IgD-negative memory B cell (primary cell): ENCODE measurements around the gene ZNF135. TPM values are rescaled to one million over a fixed set of nuclear protein-coding genes. Genes with fewer than 3 reads are reported as not detected.

Experiments
- H3K27ac Mint-ChIP-seq, 3 donors: one replicate each; pipeline ENCODE4 v1.8.0; 2020 to 2022; ENCODE audit warnings: mild to moderate bottlenecking in 3 of 3, mixed read lengths in 3 of 3, moderate library complexity in 1 of 3
- H3K27me3 Mint-ChIP-seq: one replicate; pipeline ENCODE4 v1.8.0; 2021; ENCODE audit warnings: mixed read lengths
- H3K36me3 Mint-ChIP-seq: one replicate; pipeline ENCODE4 v1.8.0; 2020; ENCODE audit warnings: mild to moderate bottlenecking, mixed read lengths
- H3K4me1 Mint-ChIP-seq, 3 donors: one replicate each; pipeline ENCODE4 v1.8.0; 2020 to 2022; ENCODE audit warnings: mixed read lengths in 3 of 3, mild to moderate bottlenecking in 1 of 3
- H3K4me3 Mint-ChIP-seq, 4 donors: one replicate each; pipeline ENCODE4 v1.8.0; 2020 to 2022; ENCODE audit warnings: mild to moderate bottlenecking in 4 of 4, mixed read lengths in 4 of 4, moderate library complexity in 3 of 4
- H3K9me3 Mint-ChIP-seq, 3 donors: one replicate each; pipeline ENCODE4 v1.8.0; 2020 to 2021; ENCODE audit warnings: mixed read lengths in 3 of 3, mild to moderate bottlenecking in 1 of 3
- polyA plus RNA-seq: library from polyadenylated mRNA; unstranded; fragments of 300-500 nt; fragmentation: Illumina TruSeq; gene quantifications from one replicate; pipeline ENCODE4 v1.2.3, GENCODE V29; 2021

ZNF135 gene
- 1.0 TPM for polyA plus RNA-seq

DNA sequence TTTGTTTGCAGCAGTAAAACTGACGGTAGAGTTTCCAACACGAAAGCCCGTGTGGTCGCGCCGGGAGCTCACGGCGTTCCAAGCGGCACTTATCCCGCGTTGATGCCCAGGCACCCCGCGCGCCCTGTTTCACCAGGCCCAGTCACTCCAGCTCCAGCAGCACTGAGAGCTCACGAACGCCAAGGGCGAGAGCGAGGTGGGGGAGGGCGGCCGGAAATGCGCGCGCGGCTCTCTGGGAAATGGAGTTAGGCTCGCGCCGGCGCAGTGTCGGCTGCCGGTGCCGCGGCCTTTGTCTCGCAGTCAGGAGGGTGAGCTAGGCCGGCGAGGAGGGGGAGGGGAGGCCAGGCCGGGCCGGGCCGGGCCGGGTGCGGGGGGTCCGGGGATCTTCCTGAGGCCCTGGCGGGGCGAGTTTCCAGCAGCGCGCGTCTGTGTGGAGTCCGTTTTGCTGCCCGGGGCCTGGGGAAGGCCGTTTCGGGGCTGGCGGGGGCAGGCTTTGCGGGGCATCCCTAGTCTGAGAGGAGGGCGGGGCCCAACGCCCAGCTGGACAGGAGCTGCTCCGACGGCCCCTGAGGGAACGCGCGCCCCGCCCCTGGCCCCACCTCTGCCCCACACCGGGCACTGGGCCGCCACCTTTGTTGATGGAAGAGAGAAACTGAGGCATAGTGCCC lies at the start of gene ZNF135:
TSS of gene ZNF135 (plus strand) at position 280 of the 668 bp plus-strand sequence. CDS start 721 bp downstream, outside the sequence.
- Mint-ChIP-seq H3K27ac (peak within 1 kb of the TSS in 2 of 3 donors; percentile 28 to 40), H3K36me3 (peaks cover 5% of the 10 kb centered on the region), H3K9me3 (peaks cover 8 to 25% (median 22%) of the 10 kb centered on the region in 3 donors), H3K4me1 (peaks cover 0 to 3% (median 2%) of the 10 kb centered on the region in 3 donors), H3K27me3 (peaks cover 21% of the 10 kb centered on the region), H3K4me3 (peak within 1 kb of the TSS; percentile 47 to 91 (median 70))

DNA sequence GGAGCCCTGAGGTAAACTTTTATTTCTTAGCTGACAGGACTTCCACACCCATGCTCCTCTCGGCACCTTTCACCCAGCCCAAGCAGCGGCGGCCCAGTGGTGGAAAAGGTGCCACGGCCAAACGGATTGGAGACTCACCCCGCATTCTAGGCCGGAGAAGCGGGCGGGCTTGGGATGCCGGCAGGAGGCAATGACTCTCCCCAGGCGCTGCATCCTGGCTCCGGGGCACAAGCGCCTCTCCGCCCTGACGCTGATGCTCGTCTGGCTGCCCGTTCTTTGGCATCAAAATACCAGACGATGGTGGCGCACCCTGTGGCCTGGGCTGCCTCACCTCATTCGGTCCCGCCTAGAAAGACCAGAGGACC lies 49.8 kb upstream of the ZNF135 start:
- H3K4me1 Mint-ChIP-seq: peaks cover 2 to 6% (median 5%) of the 10 kb centered on the region in 3 donors
- H3K4me3 Mint-ChIP-seq: peak overlapping the region in 1 of 4 donors; percentile 61
- peaks cover 17 to 56% (median 45%) of the 10 kb centered on the region in 3 donors for H3K9me3 Mint-ChIP-seq
- peaks cover 3% of the 10 kb centered on the region for H3K27me3 Mint-ChIP-seq
- peaks cover 14% of the 10 kb centered on the region for H3K36me3 Mint-ChIP-seq
- H3K27ac Mint-ChIP-seq: peak overlapping the region in 1 of 3 donors; percentile 76

DNA sequence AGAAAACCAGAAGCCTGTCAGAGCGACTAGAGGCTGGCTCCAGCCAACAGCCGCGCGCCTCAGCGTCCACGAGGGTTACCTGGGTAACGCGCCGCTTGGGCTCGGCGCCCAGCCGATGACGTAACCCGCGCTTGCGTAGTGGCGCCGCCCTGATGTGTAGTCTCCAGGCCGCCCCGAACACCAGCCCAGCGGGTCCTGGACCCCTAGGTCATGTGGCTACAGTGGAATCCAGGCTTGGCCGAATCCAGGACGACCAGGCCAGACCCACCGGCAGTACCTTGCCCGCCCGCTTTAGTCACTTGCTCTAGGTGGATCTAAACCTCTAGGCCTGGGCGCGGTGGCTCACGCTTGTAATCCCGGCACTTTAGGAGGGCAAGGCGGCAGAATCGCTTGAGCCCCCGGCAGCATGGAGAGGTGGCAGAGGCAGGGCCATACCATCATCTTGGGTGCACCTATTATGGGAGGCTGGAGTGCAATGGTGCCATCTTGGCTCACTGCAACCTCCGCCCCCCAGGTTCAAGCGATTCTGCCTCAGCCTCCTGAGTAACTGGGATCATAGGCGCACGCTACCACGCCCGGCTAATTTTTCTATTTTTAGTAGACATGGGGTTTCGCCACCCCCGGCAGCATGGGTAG lies 49.3 kb upstream of the ZNF135 start:
- Mint-ChIP-seq H3K4me1 (peaks cover 0 to under 1% (median 0%) of the 10 kb centered on the region in 3 donors), H3K4me3 (peak overlapping the region; percentile 49 to 66 (median 59)), H3K36me3 (peaks cover 10% of the 10 kb centered on the region), H3K9me3 (peaks cover 13 to 52% (median 40%) of the 10 kb centered on the region in 3 donors), H3K27ac (no peak overlapping the region), H3K27me3 (peaks cover 3% of the 10 kb centered on the region)

DNA sequence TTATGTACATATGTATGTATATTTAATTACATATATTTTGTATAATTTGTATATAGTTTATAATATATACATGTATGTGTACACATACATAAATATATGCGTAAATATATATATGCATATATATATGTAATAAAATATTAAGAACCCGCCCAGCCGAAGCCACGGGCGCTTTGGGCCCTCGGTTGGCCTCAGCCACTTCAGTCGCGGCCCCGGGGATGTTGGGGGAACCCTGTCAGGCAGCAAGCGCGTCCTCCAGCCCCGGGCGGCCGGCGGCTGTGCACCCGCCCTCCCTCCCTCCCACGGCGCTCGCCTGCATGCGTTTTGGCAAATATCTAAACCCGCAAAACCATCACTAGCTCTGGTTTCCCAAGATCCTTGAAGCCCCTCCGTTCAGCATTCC lies 48.6 kb upstream of the ZNF135 start:
- peaks cover 5% of the 10 kb centered on the region for H3K36me3 Mint-ChIP-seq
- H3K27me3 Mint-ChIP-seq: peaks cover 3% of the 10 kb centered on the region
- peaks cover 13 to 45% (median 34%) of the 10 kb centered on the region in 3 donors for H3K9me3 Mint-ChIP-seq
- no peak overlapping the region for H3K27ac Mint-ChIP-seq
- H3K4me3 Mint-ChIP-seq: peak overlapping the region in 2 of 4 donors; percentile 67 to 79
- no peaks in the 10 kb centered on the region for H3K4me1 Mint-ChIP-seq

DNA sequence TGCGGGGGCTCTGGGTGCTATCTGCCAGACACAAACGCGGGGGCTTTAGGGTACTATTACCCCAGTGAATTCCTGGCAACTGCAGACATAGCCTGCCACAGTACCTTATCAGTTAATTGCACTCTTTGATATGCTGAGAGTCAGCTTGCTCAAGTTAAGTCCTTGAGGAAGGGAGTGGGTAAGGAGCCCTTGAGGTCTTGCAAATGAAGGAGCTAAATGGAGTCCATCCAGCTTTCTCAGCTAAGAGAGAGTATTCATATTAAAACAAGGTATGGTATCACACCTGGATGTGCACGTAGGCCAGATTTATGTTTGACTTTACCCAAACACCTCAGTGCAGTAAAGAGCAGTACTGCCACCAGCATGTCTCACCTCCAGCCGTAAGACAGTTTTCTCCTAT lies 44.9 kb upstream of the ZNF135 start:
- Mint-ChIP-seq H3K4me1 (no peaks in the 10 kb centered on the region), H3K27me3 (peaks cover 3% of the 10 kb centered on the region), H3K27ac (no peak overlapping the region), H3K36me3 (no peaks in the 10 kb centered on the region), H3K4me3 (no peak overlapping the region), H3K9me3 (peaks cover 3 to 34% (median 11%) of the 10 kb centered on the region in 3 donors)

DNA sequence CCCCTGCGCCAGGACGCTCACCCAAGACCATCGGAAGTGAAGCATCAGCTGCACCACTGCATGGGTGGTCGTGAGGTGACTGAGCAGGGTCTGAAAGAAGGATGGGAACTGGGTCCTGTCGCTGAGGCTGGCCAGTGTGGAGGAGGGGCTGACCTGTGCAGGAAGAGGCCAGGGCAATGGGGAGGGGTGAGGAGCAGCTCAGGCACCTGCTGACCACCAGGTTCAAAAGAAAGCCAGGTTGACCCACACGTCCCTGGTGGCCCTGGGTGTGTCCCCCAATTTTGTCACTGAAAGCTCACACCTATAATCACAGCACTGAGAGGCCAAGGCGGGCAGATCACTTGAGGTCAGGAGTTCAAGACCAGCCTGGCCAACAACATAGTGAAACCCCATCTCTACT lies 39.0 kb upstream of the ZNF135 start:
- Mint-ChIP-seq H3K9me3 (peaks cover 2 to 20% (median 10%) of the 10 kb centered on the region in 3 donors), H3K27me3 (no peaks in the 10 kb centered on the region), H3K4me3 (no peak overlapping the region)

DNA sequence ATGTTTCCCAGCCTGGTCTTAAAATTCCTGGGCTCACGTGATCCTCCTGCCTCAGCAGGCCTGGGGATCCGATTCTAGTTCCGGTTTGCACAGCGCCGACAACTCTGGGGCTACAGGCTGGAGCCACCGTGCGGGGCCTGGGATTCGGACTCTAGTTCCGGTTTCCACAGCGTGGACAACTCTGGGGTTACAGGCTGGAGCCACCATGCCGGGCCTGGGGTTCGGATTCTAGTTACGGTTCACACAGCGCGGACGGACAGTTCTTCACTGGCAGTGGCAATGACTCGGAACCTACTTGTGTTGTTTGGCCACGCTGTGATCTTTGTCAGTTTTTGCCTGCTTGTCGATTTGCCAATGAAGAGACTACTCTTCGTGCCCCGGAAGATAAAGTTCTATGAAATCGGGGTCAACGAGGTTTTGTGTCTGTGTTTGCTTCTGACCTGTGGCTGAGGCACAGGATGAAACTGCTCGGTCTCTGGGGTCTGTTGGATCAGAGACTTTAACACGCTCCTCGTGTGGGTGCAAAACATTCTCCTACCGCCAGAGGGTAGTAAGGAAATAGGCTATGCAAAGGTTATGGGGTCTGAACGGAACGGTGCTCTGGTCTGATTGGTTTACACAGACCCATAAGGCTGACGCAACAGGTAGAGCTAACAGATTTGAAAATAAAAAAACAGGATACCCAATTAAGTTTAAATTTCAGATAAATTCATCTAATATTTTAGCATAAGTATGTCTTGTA lies 37.4 kb upstream of the ZNF135 start:
- peaks cover 2 to 19% (median 18%) of the 10 kb centered on the region in 3 donors for H3K9me3 Mint-ChIP-seq

More for the DNA sequence above, 39.0 kb upstream of the ZNF135 start:
- Mint-ChIP-seq H3K36me3 (peaks cover 2% of the 10 kb centered on the region), H3K4me1 (no peaks in the 10 kb centered on the region), H3K27ac (no peak overlapping the region)

DNA sequence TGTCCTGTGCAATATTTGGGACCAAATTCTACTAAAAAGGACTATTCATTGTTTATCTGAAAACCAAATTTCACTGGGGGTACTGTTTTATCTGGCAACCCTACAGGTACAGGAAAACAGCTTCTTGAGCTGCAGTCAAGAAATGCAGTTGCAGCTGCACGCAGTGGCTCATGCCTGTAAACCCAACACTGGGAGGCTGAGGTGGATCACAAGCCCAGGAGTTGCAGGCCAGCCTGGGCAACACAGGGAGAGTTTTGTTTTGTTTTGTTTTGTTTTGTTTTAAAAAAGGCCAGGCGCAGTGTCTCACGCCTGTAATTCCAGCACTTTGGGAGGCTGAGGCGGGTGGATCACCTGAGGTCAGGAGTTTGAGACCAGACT lies 36.8 kb upstream of the ZNF135 start:
- H3K36me3 Mint-ChIP-seq: peaks cover 2% of the 10 kb centered on the region
- no peaks in the 10 kb centered on the region for H3K27me3 Mint-ChIP-seq
- H3K27ac Mint-ChIP-seq: no peak overlapping the region
- H3K4me1 Mint-ChIP-seq: no peaks in the 10 kb centered on the region
- peaks cover 0 to 21% (median 19%) of the 10 kb centered on the region in 3 donors for H3K9me3 Mint-ChIP-seq
- no peak overlapping the region for H3K4me3 Mint-ChIP-seq

More for the DNA sequence above, 37.4 kb upstream of the ZNF135 start:
- Mint-ChIP-seq H3K27me3 (no peaks in the 10 kb centered on the region), H3K27ac (no peak overlapping the region), H3K4me3 (no peak overlapping the region), H3K4me1 (no peaks in the 10 kb centered on the region), H3K36me3 (peaks cover 2% of the 10 kb centered on the region)

DNA sequence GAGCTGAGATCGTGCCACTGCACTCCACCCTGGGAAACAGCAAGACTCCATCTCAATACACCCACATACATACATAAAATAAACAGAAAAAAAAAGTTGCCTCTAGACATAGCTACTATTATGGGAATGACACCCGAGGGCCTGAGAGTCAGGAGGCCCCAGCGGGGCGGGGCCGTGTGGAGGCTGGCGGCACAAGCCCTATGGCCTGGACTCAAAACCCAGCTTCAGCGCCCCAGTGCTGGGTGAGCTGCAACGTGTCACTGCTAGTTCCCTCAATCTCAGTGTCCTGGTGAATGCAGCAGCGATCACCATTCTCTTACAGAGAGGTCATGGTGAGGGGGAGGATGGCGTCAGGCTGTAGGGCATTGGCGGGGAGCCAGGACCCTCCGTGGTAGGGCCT lies 34.4 kb upstream of the ZNF135 start:
- Mint-ChIP-seq H3K4me1 (no peaks in the 10 kb centered on the region), H3K4me3 (no peak overlapping the region), H3K27ac (no peak overlapping the region), H3K36me3 (no peaks in the 10 kb centered on the region), H3K27me3 (peaks cover 2% of the 10 kb centered on the region), H3K9me3 (peaks cover 2 to 23% (median 23%) of the 10 kb centered on the region in 3 donors)

DNA sequence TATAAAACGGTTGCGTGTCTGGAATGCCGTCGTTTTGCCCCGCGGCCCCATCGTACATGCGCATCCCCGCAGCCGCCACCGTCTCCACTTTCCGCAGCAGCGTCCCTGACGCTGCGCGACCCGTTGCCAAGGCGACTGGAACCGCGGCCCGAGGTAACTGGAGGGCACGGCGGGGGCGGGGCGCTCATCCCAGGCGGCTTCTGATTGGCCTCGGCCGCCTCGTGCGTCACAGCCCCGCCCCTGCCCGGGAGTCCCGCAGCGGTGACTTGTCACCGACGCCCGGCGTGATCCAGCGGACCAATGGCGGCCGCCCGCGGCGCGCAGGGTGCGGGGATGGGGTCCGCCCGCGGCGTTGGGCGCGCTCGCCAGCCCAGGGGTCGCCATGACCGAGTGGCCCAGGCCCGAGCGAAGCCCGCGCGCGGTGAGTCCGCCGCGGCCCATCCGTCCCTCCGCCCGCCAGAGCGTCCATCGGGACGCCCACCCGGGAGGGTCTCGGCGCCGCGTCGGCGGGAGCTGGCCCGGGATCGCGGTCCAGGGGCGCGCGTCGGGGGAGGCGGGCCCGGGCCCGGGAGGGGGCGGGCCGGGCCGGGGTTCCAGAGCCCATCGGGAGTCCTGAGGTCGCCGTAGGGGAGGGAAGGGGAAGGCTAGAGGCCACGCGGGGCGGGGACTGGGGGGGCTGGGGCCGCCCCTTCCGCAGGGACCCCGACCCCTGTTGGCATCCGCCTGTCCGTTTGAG lies 25.2 kb upstream of the ZNF135 start, which contains the start of gene ZSCAN1:
TSS of gene ZSCAN1 (plus strand) at position 285 of the 736 bp plus-strand sequence. CDS start 3,812 bp downstream, outside the sequence.
- H3K27ac Mint-ChIP-seq: no peak within 1 kb of the TSS
- H3K4me1 Mint-ChIP-seq: peaks cover 0 to 1% (median 0%) of the 10 kb centered on the region in 3 donors
- peaks cover 8 to 26% (median 14%) of the 10 kb centered on the region in 3 donors for H3K9me3 Mint-ChIP-seq
- peak within 1 kb of the TSS in 2 of 4 donors; percentile 39 to 43 for H3K4me3 Mint-ChIP-seq
- H3K36me3 Mint-ChIP-seq: no peaks in the 10 kb centered on the region
- peaks cover 22% of the 10 kb centered on the region for H3K27me3 Mint-ChIP-seq

DNA sequence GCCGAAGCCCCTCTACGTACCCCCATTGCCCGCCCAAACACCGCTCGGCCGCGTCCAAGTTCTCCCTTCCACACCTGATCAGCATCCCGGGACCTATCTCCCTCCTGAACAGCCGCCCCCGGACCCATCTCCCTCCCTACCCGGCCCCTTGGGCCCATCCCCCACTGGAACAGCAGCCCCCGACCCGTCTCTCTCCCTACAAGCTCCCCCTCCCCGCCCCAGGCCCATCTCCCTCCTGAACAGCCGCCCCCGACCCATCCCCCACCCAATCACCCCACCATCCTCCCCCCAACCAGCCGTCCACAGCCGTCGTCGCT lies 24.6 kb upstream of the ZNF135 start:
- H3K27me3 Mint-ChIP-seq: peaks cover 22% of the 10 kb centered on the region
- H3K9me3 Mint-ChIP-seq: peaks cover 8 to 29% (median 11%) of the 10 kb centered on the region in 3 donors
- H3K36me3 Mint-ChIP-seq: no peaks in the 10 kb centered on the region
- peaks cover 0 to 1% (median 0%) of the 10 kb centered on the region in 3 donors for H3K4me1 Mint-ChIP-seq
- no peak overlapping the region for H3K27ac Mint-ChIP-seq
- no peak overlapping the region for H3K4me3 Mint-ChIP-seq

DNA sequence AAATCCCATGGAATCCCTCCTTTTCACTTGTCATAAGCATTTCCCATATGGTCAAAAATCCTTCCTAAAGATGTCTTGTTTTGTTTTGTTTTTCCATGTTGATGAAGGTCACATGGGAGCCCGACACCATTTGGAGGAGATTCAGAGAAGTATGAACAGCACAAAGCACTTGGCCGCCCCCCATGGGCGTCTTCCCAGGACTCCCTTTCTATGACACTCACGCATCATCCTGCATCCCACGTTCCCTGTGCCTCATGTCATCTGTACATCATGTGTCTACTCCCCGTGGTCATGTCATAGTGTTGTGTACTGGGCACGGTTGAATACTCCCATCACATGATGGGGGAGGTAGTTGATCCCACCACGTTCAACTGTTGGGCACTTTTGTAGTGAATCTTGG lies 23.2 kb upstream of the ZNF135 start:
- Mint-ChIP-seq H3K4me3 (peak overlapping the region in 1 of 4 donors; percentile 68), H3K9me3 (peaks cover 8 to 25% (median 14%) of the 10 kb centered on the region in 3 donors)

DNA sequence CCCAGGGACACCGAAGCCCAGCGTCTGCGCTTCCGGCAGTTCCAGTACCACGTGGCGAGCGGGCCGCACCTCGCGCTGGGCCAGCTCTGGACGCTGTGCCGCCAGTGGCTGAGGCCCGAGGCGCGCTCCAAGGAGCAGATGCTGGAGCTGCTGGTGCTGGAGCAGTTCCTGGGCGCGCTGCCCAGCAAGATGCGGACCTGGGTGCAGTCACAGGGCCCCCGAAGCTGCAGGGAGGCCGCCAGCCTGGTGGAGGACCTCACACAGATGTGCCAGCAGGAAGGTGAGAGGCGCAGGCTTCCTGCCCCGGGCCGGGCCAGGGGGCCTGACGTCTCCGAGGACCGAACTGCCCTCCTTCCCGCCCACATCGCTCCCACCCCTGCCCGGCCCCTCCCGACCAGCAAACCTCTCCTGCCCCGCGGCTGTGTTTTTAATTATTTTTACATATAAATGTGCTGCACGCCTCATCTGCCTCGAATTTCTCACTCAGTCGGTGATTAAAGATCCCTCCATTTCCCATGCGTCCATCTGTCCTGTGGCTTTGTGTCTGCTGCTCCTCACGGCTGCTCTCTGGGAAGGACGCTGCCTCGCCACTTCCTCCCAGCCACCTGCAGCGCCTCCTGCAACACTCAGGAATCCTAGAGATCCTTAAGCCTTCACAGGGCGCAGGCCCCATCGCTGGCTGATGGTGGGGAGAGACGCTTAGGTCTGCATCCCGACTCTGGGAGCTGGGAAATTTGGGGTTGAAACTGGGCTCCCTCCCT lies 21.0 kb upstream of the ZNF135 start:
- Mint-ChIP-seq H3K36me3 (no peaks in the 10 kb centered on the region), H3K4me1 (peaks cover 0 to 1% (median 0%) of the 10 kb centered on the region in 3 donors), H3K4me3 (peak overlapping the region in 1 of 4 donors; percentile 84), H3K27ac (no peak overlapping the region), H3K27me3 (peaks cover 20% of the 10 kb centered on the region), H3K9me3 (peaks cover 15 to 22% (median 16%) of the 10 kb centered on the region in 3 donors)

More for the DNA sequence above, 23.2 kb upstream of the ZNF135 start:
- H3K4me1 Mint-ChIP-seq: peaks cover 0 to 1% (median 0%) of the 10 kb centered on the region in 3 donors
- no peaks in the 10 kb centered on the region for H3K36me3 Mint-ChIP-seq
- no peak overlapping the region for H3K27ac Mint-ChIP-seq
- H3K27me3 Mint-ChIP-seq: peaks cover 22% of the 10 kb centered on the region
